CD4-positive, alpha-beta T cell treated with Interleukin-6 for 4 hours (primary cell): ENCODE data around the gene IL1RL1.

Experiments
- DNase-seq: peaks from one replicate; pipeline ENCODE4 v3.0.0-alpha.2; 2020; ENCODE audit warnings: mixed read lengths

Gene IL1RL1

GRCh38 chr2:102310964-102311640 is at the start of gene IL1RL1:
Gene IL1RL1 (plus strand): TSS chr2:102311563. CDS start chr2:102338265, 26,702 bp downstream.
- DNase-seq = no peak

DNA sequence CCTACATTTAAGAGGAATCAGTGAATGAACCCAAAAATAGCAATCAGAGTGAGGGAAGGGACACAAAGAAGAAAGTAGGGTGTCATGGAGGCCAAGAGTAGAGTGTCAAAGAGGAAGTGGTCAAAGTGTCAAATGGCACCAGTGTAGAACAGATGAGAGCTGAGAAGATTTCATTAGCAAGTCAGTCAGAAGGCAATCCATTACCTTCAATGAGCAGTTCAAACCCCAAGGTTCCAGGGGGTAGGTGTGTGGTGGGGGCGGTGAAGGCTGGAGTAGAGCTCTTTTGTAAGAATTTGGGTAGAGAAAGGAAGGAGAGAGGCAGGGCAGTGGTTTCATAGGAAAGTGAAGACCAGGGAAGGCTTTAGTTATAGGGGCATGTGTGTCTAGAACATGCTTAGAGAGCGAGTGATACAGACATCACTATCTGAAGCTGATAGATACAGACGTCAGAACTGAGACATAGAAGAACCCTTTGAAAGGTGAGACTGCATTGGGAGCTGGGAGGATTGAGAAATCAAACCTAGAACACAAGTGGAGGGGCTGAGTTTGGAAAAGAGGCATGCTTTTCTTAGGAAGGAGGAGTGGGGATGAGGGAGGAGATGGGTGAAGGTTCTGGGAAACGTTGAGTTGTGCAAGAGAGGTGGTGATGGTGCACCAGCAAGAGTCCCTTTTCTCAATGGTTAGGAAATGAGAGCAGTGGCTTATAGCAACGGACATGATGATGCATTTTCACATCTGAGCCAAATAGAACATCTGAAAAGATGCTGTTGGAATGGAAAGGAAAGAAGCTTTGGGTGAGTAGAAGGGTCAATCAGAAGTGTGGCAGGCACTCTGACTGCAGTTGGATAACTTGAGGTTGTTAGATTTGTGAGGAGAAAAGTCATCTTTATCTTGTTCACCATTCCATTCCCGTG is 48.9 kb upstream of the IL1RL1 start:
- no peak for DNase-seq

GRCh38 chr2:102264952-102265351 is 46.4 kb upstream of the IL1RL1 start:
- DNase-seq = no peak

- no peak for DNase-seq
Measured at GRCh38 chr2:102266204-102266603, 45.2 kb upstream of the IL1RL1 start.

DNA sequence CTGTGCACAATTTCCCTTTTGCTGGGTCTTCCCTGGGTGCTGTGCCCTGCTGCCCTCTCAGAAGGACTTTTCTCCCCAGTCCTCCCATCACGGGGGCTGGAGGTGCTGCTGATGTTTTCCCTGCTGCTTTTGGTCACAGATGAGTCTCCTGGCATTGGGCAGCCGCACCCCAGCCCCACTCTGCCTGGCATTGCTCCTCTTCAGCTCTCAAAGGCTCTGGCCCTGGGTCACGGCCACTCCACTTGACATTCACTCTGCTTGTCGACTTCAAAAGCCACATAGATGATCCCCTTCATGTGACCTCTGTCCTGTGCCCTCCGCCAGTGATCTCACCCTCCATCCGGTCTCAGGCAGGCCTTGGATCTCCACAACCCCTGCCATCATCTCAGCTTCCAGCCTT is 43.6 kb upstream of the IL1RL1 start:
- DNase-seq = no peak

- DNase-seq = no peak
Measured at GRCh38 chr2:102268510-102269199, 42.7 kb upstream of the IL1RL1 start.

- DNase-seq = no peak
Measured at GRCh38 chr2:102269200-102269524, 42.2 kb upstream of the IL1RL1 start.

GRCh38 chr2:102271844-102272243 is 39.5 kb upstream of the IL1RL1 start:
- DNase-seq = no peak

DNA sequence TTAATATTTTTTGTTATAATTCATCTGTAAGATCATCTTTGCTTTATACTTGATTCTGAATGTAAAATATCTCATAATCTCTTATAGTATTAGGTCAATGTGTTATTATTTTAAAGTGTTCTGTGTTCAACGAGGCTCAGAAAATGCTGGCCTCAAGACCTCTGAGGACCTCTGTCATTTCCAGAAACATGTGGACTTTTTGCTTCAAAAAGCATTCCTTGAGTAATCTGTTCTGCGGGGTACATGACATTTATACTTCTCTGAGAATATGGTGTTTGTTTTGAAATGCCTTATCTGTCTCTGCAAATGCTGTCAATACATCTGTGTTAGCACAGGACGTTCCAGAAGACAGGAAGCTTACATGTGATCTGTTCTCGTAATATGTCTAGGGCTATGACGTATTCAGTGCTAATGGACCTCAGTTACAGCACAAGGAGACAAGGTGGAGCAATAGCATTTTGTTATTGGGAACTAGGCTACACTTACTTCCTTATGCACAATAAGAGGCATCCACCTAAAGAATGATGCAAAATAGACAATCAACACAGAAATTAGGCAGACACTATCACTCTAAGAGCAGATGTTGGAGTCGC is 37.6 kb upstream of the IL1RL1 start:
- no peak for DNase-seq

GRCh38 chr2:102276549-102277201 is 34.7 kb upstream of the IL1RL1 start:
- no peak for DNase-seq

GRCh38 chr2:102277202-102277700 is 34.1 kb upstream of the IL1RL1 start:
- DNase-seq = no peak

DNA sequence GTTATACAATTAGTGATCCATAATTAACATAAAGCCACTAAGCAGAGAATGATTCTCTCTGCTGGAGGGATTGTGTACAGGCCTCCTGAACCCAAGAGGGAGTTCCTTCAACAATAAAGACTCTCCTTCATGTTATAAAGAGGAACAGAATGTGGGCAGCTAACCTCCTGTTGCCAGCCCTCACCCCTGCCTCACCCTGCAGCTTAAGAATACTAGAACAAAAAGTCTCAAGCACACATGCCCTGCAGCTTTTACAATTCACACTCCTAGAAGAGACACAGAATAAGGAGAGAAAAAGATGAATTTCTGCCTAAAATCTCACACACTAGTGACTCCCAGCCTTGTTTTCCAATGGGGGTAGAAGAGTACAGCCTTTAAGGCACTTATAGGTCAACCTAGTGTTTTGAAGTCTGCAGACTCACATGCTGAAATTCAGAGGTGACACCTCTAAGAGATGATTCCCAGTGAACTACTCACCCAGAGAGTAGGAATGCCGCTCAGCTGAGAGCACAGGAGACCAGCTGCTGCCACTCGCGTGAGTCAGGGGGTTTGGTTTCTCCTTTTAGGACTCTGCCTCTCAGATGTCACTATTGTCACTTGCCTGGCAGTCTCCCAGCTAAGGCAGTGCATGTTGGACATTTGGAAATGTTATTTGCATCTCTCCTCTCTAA is 32.5 kb upstream of the IL1RL1 start:
- no peak for DNase-seq

DNA sequence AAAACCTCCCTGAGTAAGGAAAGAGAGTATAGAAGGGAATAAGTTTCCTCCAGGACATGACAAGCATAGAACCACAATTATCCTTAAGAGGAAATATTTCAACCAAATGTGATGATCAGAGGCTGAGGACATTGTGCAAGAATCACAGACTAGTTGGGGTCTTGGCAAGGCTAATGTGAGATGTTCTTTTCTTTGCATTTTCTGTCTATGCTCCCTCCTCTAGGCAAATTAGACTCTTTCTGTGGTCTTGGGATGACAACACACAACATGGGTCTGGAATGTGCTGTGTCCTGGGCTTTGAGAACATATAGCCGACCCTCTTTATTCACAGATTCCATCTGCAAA is 32.0 kb upstream of the IL1RL1 start:
- DNase-seq = no peak

GRCh38 chr2:102282678-102283091 is 28.7 kb upstream of the IL1RL1 start:
- DNase-seq = no peak

DNA sequence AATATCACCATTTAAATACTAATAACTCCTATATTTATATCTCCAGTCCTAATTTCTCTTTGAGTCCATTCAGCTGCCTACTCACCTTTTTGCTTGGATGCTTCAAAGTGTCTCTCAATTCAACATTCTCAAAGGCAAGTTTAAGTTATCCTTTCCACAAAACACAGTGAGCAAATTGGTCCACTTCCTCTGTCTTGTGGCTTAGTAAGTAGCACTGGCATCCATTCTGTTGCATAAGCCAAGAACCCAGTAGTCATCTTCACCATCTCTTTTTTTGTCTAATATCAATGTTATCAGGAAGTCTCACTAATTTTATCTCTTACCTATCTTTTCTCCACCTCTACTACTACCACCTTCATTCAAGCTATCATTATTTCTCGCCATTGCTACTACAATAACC is 27.4 kb upstream of the IL1RL1 start:
- DNase-seq = no peak

DNA sequence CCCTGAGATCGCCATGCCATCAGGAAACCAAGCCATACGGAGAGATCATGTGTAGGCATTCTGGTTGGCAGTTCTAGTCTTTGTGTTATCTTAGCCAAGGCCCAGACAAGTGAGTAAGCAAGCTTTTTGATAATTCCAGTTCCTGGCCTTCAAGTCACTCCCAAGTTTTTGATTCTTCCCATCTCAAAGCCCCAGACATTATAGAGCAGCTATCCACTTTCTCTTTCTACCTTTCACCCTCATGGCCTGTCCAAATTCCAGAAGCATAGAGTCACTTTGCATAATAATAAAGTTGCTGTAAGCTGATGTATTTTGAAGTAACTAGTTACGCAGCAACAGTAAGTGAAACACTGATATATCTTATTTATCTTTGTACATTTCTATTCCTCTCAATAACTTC is 26.8 kb upstream of the IL1RL1 start:
- no peak for DNase-seq

GRCh38 chr2:102285368-102285767 is 26.0 kb upstream of the IL1RL1 start:
- DNase-seq = no peak

GRCh38 chr2:102286041-102286440 is 25.3 kb upstream of the IL1RL1 start:
- no peak for DNase-seq

- no peak for DNase-seq
Measured at GRCh38 chr2:102289129-102289528, 22.2 kb upstream of the IL1RL1 start.

- DNase-seq = no peak
Measured at GRCh38 chr2:102290594-102290993, 20.8 kb upstream of the IL1RL1 start.

GRCh38 chr2:102291319-102292075 is 19.9 kb upstream of the IL1RL1 start:
- no peak for DNase-seq
